Brain microvascular endothelial cell (primary cell): ENCODE measurements around the gene CDK19.

Source experiments
- DNase-seq: peaks from one replicate; pipeline ENCODE4 v3.0.0-alpha.2; 2020
- H3K27ac ChIP-seq: fragments of 250-450 bp; sonication (Bioruptor Pico); 2 replicates; pipeline ENCODE4 v1.5.1; 2020; ENCODE audit warnings: mild to moderate bottlenecking, moderate library complexity
- H3K27me3 ChIP-seq: fragments of 250-450 bp; sonication (Bioruptor Pico); replicated peaks from 2 replicates; pipeline ENCODE4 v1.5.1; 2020; ENCODE audit warnings: mild to moderate bottlenecking
- H3K36me3 ChIP-seq: fragments of 250-450 bp; sonication (Bioruptor Pico); replicated peaks from 2 replicates; pipeline ENCODE4 v1.5.1; 2020; ENCODE audit warnings: mild to moderate bottlenecking
- H3K4me3 ChIP-seq: 2 replicates; pipeline ENCODE4 v1.5.1; 2011; ENCODE audit warnings: low read depth, mild to moderate bottlenecking, control low read depth, low read length, moderate library complexity
- in situ Hi-C: cut with HindIII; loops from 2 replicates; pipeline ENCODE4 v1.10.0; 2017; ENCODE audit warnings: low sequenced_read_pairs, low pct_ligation_motif_present
- TF ChIP-seq, protein P1 (sequence below): IDR thresholded peaks from 2 replicates; pipeline ENCODE4 v1.5.1; 2011; ENCODE audit warnings: low read depth, mild to moderate bottlenecking, moderate library complexity, low read length, control low read depth, inconsistent platforms; ENCODE audit errors: missing control alignments

Gene CDK19

GRCh38 chr6:110703906-110704594, 111.2 kb downstream of the CDK19 start:
- no peak overlapping the region for H3K27ac ChIP-seq

DNA sequence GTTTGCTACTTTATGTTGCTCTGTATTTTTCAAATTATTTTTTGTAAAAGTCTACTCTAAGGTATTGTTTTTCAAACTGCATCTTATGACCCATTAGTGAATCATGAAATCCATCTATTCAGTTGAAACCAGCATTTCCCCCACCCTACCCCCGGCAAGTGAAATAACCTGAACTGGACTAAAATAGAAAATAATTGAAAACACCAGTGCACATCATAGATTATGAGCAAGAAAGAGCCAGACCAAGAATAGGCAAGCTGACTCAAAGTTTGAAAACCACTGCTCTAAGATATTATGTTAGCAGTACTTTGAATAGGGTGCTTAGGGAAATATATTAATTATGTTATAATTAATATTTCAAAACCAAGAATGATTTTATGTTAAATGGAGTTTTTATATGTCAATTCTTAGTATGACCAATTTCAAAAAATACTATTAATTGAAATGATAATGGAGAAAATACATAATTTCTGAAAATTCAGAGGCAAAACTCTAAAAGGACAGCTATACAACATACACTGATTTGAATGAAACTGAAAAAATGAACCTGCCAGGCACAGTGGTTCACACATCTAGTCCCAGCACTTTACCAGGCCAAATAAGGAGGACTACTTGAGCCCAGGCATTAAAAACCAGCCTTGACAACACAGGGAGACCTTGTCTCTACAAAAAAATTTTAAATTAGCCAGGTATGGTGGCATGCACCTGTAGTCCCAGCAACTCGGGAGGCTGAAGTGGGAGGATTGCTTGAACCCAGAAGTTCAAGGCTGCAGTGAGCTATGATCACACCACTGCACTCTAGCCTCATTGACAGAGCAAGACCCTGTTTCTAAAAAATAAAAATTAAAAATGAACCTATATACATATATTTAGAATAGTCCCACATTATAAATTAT, 112.0 kb downstream of the CDK19 start:
- DNase-seq: no peak
- Histone ChIP-seq H3K36me3 (no peaks in the 10 kb centered on the region), H3K27ac (no peak overlapping the region), H3K27me3 (no peaks in the 10 kb centered on the region), H3K4me3 (no peak overlapping the region)
- TF ChIP-seq, protein P1, sequence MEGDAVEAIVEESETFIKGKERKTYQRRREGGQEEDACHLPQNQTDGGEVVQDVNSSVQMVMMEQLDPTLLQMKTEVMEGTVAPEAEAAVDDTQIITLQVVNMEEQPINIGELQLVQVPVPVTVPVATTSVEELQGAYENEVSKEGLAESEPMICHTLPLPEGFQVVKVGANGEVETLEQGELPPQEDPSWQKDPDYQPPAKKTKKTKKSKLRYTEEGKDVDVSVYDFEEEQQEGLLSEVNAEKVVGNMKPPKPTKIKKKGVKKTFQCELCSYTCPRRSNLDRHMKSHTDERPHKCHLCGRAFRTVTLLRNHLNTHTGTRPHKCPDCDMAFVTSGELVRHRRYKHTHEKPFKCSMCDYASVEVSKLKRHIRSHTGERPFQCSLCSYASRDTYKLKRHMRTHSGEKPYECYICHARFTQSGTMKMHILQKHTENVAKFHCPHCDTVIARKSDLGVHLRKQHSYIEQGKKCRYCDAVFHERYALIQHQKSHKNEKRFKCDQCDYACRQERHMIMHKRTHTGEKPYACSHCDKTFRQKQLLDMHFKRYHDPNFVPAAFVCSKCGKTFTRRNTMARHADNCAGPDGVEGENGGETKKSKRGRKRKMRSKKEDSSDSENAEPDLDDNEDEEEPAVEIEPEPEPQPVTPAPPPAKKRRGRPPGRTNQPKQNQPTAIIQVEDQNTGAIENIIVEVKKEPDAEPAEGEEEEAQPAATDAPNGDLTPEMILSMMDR: no peak
- in situ Hi-C loops: no loop called here

More at GRCh38 chr6:110703906-110704594, 111.2 kb downstream of the CDK19 start:
- Histone ChIP-seq H3K4me3 (no peak overlapping the region), H3K36me3 (no peaks in the 10 kb centered on the region), H3K27me3 (no peaks in the 10 kb centered on the region)
- in situ Hi-C loops: no loop called here
- TF ChIP-seq, protein P1: no peak
- no peak for DNase-seq

DNA sequence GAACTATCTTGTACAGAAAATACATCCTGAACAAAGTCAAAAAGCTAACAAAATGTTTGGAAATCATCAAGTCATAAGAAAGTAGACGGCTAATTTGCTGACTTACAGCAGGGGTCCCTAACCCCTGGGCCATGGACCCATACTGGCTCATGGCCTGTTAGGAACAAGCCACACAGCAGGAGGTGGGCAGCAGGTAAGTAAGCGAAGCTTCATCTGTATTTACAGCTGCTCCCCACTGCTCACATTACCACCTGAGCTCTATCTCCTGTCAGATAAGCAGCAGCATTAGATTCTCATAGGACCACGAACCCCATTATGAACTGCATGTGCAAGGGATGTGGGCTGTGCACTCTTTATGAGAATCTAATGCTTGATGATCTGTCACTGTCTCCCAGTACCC, 115.5 kb downstream of the CDK19 start:
- no peaks in the 10 kb centered on the region for H3K36me3 ChIP-seq
- no peaks in the 10 kb centered on the region for H3K27me3 ChIP-seq
- no peak overlapping the region for H3K27ac ChIP-seq
- no peak overlapping the region for H3K4me3 ChIP-seq
- TF ChIP-seq, protein P1: no peak
- no peak for DNase-seq
- in situ Hi-C loops: no loop called here

DNA sequence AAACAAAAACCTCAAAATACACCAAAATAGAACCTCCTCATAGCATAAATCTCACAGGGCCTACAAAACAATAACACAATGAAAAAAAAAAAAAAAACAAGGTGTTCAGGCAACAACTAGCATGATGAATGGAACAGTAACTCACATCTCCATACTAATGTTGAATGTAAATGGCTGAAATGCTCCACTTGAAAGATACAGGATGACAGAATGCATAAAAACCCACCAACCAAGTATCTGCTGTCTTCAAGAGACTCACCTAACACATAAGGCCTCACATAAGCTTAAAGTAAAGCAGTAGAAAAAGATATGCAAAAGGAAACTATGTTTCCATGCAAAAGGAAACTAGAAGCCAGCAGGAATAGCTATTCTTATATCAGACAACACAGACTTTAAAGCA, 121.3 kb downstream of the CDK19 start:
- Histone ChIP-seq H3K27ac (no peak overlapping the region), H3K36me3 (no peaks in the 10 kb centered on the region), H3K27me3 (no peaks in the 10 kb centered on the region), H3K4me3 (no peak overlapping the region)
- no peak for DNase-seq
- in situ Hi-C loops: no loop called here
- TF ChIP-seq, protein P1: no peak

- in situ Hi-C loops: no loop called here
- Histone ChIP-seq H3K27ac (no peak overlapping the region), H3K4me3 (no peak overlapping the region), H3K36me3 (no peaks in the 10 kb centered on the region), H3K27me3 (no peaks in the 10 kb centered on the region)
- DNase-seq: no peak
- TF ChIP-seq, protein P1: no peak
Measured at GRCh38 chr6:110693296-110693695, 122.0 kb downstream of the CDK19 start.
